HepG2 (cell line): ENCODE results near the gene NAA11. TPM values are rescaled to one million over a fixed set of nuclear protein-coding genes. Genes with fewer than 3 reads are reported as not detected.

Experiments used
- ATAC-seq: fragments of 200-7000 bp; cut with Tn5 transposase; 3 replicates; pipeline ENCODE4 v1.9.1; 2020; ENCODE audit warnings: mild to moderate bottlenecking, moderate library complexity
- BruUV-seq: library from RNA; stranded (reverse); fragments of 400-500 nt; replicated peaks from 2 replicates; lab custom pipeline; 2021; lab: Mats Ljungman, UMichigan
- CTCF ChIA-PET: fragments of 300-600 bp; formaldehyde crosslinking; extraction: SDS; loops from one replicate; lab custom pipeline; 2021; ENCODE audit warnings: low total read pairs, inconsistent platforms, low intra/inter-chr PET ratio; lab: Yijun Ruan, JAX
- POLR2A ChIA-PET: fragments of 350-600 bp; sonication (Branson Sonifier 250); formaldehyde crosslinking; loops from one replicate; lab custom pipeline; 2020; ENCODE audit warnings: antibody characterized with exemption, inconsistent platforms; lab: Yijun Ruan, JAX
- DNase-seq: peaks from one replicate; pipeline ENCODE4 v3.0.0-alpha.2; 2015; ENCODE audit warnings: low spot score
- FAIRE-seq: peaks from 3 replicates; lab custom pipeline; 2011; peaks lifted over from hg19 to GRCh38; lab: Jason Lieb, UNC
- H2AFZ ChIP-seq: one replicate; pipeline ENCODE4 v1.6.1; 2011; ENCODE audit warnings: low read length, inconsistent platforms
- H3K27ac ChIP-seq: fragments of 300-600 bp; 3 replicates; pipeline ENCODE4 v1.8.0; 2011; ENCODE audit warnings: mixed run types, mild to moderate bottlenecking, mixed read lengths, low read length, inconsistent platforms; ENCODE audit not compliant: insufficient read depth; ENCODE audit errors: extremely low read length
- H3K27me3 ChIP-seq, 2 experiments: fragments of 200-600 bp in 1 of 2; 2 replicates in 1 of 2; 3 replicates in 1 of 2; pipeline versions ENCODE4 v1.6.0 to v1.8.0; 2011; ENCODE audit warnings: low read length in 2 of 2, mild to moderate bottlenecking in 2 of 2, moderate library complexity in 2 of 2, inconsistent platforms in 1 of 2; ENCODE audit not compliant: insufficient read depth in 2 of 2, control insufficient read depth in 1 of 2
- H3K36me3 ChIP-seq, 2 experiments: fragments of 200-600 bp in 1 of 2; replicated peaks in 1 of 2; 2 replicates in 1 of 2; 3 replicates in 1 of 2; pipeline versions ENCODE4 v1.5.1 to v1.8.0; 2011; ENCODE audit warnings: low read length in 2 of 2, inconsistent platforms in 1 of 2; ENCODE audit not compliant: insufficient read depth in 2 of 2, control insufficient read depth in 1 of 2
- H3K4me1 ChIP-seq: 2 replicates; pipeline ENCODE4 v1.5.1; 2012; ENCODE audit warnings: low read length, inconsistent platforms; ENCODE audit not compliant: insufficient read depth
- H3K4me2 ChIP-seq: 2 replicates; pipeline ENCODE4 v1.6.0; 2011; ENCODE audit warnings: low read depth, low read length, inconsistent platforms
- H3K4me3 ChIP-seq, 3 experiments: fragments of 200-600 bp in 1 of 3; sonication (generic), shearing (Covaris generic) in 1 of 3; replicated peaks in 1 of 3; 2 replicates each; pipeline ENCODE4 v1.5.1; 2011 to 2016; ENCODE audit warnings: low read length in 3 of 3, inconsistent platforms in 2 of 3, low read depth in 2 of 3, mild to moderate bottlenecking in 2 of 3, control low read depth in 1 of 3, mixed read lengths in 1 of 3; ENCODE audit not compliant: insufficient read depth in 1 of 3
- H3K79me2 ChIP-seq: one replicate; pipeline ENCODE4 v1.6.1; 2011; ENCODE audit warnings: low read length, inconsistent platforms; ENCODE audit not compliant: insufficient read depth
- H3K9ac ChIP-seq: 2 replicates; pipeline ENCODE4 v1.6.0; 2011; ENCODE audit warnings: mild to moderate bottlenecking, low read depth, low read length, inconsistent platforms; ENCODE audit not compliant: insufficient read depth
- H3K9me3 ChIP-seq: 2 replicates; pipeline ENCODE4 v1.5.1; 2012; ENCODE audit warnings: mild to moderate bottlenecking, low read length
- H4K20me1 ChIP-seq: 2 replicates; pipeline ENCODE4 v1.6.0; 2011; ENCODE audit warnings: inconsistent platforms, mild to moderate bottlenecking, low read length, moderate library complexity; ENCODE audit not compliant: insufficient read depth
- CSRNP1 ChIP-seq: sonication (generic); formaldehyde crosslinking; IDR thresholded peaks from 2 replicates; pipeline ENCODE4 v1.8.1; 2023; ENCODE audit warnings: mild to moderate bottlenecking, missing genetic modification reagents
- GMEB1 ChIP-seq: sonication (generic); formaldehyde crosslinking; IDR thresholded peaks from 2 replicates; pipeline ENCODE4 v1.5.1; 2020; ENCODE audit warnings: missing genetic modification reagents, mild to moderate bottlenecking, borderline replicate concordance
- MAX ChIP-seq: IDR thresholded peaks from 2 replicates; pipeline ENCODE4 v1.6.1; 2012; ENCODE audit warnings: inconsistent platforms
- MTA1 ChIP-seq: sonication (generic); formaldehyde crosslinking; IDR thresholded peaks from 2 replicates; pipeline ENCODE4 v1.4.0; 2020; ENCODE audit warnings: missing genetic modification reagents, mild to moderate bottlenecking, borderline replicate concordance
- RARA ChIP-seq: IDR thresholded peaks from 2 replicates; pipeline ENCODE4 v1.6.1; 2016; ENCODE audit warnings: missing genetic modification reagents, missing compliant biosample characterization
- RXRA ChIP-seq: sonication (generic); formaldehyde crosslinking; IDR thresholded peaks from 2 replicates; pipeline ENCODE4 v1.5.1; 2020; ENCODE audit warnings: missing genetic modification reagents
- SNAPC2 ChIP-seq: sonication (generic); formaldehyde crosslinking; IDR thresholded peaks from 2 replicates; pipeline ENCODE4 v1.8.1; 2022; ENCODE audit warnings: mild to moderate bottlenecking, missing genetic modification reagents
- SP4 ChIP-seq: sonication (generic); formaldehyde crosslinking; IDR thresholded peaks from 2 replicates; pipeline ENCODE4 v1.8.1; 2023; ENCODE audit warnings: mild to moderate bottlenecking, missing genetic modification reagents
- THAP11 ChIP-seq: IDR thresholded peaks from 2 replicates; pipeline ENCODE4 v1.6.1; 2016; ENCODE audit warnings: missing biosample characterization, missing genetic modification reagents
- ZBTB43 ChIP-seq: sonication (generic); formaldehyde crosslinking; conservative IDR thresholded peaks from 2 replicates; pipeline ENCODE4 v1.4.0; 2020; ENCODE audit warnings: missing genetic modification reagents
- ZNF260 ChIP-seq: sonication (generic); formaldehyde crosslinking; IDR thresholded peaks from 2 replicates; pipeline ENCODE4 v1.4.0; 2020; ENCODE audit warnings: missing genetic modification reagents, low read depth, mild to moderate bottlenecking, borderline replicate concordance
- ZNF275 ChIP-seq: sonication (generic); formaldehyde crosslinking; IDR thresholded peaks from 2 replicates; pipeline ENCODE4 v1.8.0; 2022; ENCODE audit warnings: missing genetic modification reagents, mild to moderate bottlenecking, inconsistent platforms, borderline replicate concordance
- ZNF331 ChIP-seq: sonication (generic); formaldehyde crosslinking; IDR thresholded peaks from 2 replicates; pipeline ENCODE4 v1.4.0; 2020; ENCODE audit warnings: missing genetic modification reagents
- ZNF333 ChIP-seq: sonication (generic); formaldehyde crosslinking; IDR thresholded peaks from 2 replicates; pipeline ENCODE4 v1.4.0; 2020; ENCODE audit warnings: mild to moderate bottlenecking, missing genetic modification reagents, borderline replicate concordance
- ZNF724P ChIP-seq: sonication (generic); formaldehyde crosslinking; IDR thresholded peaks from 2 replicates; pipeline ENCODE4 v1.8.0; 2022; ENCODE audit warnings: missing genetic modification reagents, borderline replicate concordance
- WGBS: methylation state at CpG from one replicate; pipeline ENCODE4 v1.1.6; 2017; ENCODE audit warnings: low lambda C conversion rate; 5-methylcytosine and 5-hydroxymethylcytosine counted together
- in situ Hi-C: cut with HindIII; loops from 2 replicates; pipeline ENCODE4 v1.10.0; 2017; ENCODE audit warnings: low pct_unique_long_range_greater_than_20kb; ENCODE audit not compliant: extremely low pct_ligation_motif_present
- intact Hi-C: fragments of 100-400 bp; cut with micrococcal nuclease; formaldehyde crosslinking; loops from one replicate; pipeline ENCODE4 v1.10.0; 2022; ENCODE audit not compliant: unreplicated experiment
- polyA plus RNA-seq, 8 experiments: library from polyadenylated mRNA; depleted of rRNA in 3 of 8; stranded (reverse) in 7 of 8; unstranded in 1 of 8; fragments of >200 nt; fragmentation: Illumina TruSeq in 4 of 8; extraction: Trizol in 4 of 8; gene quantifications; 2 replicates each; pipeline versions ENCODE4 v1.2.1 to v1.2.3, GENCODE V29; 2011 to 2016; ENCODE audit warnings: low read depth in 4 of 8, missing spikeins in 1 of 8, mixed read lengths in 1 of 8; ENCODE audit not compliant: insufficient read depth in 1 of 8
- total RNA-seq, 5 experiments: library from RNA; depleted of rRNA; stranded (reverse); fragments of >200 nt; fragmentation: Illumina TruSeq; extraction: Trizol; gene quantifications; 2 replicates each; pipeline ENCODE4 v1.2.3, GENCODE V29; 2016; ENCODE audit warnings: low read depth in 1 of 5
- TF ChIP-seq, protein P1 (sequence below): fragments of 450-650 bp; IDR thresholded peaks from 2 replicates; pipeline ENCODE4 v1.6.1; 2016
- TF ChIP-seq, protein P2 (sequence below): sonication (generic); formaldehyde crosslinking; IDR thresholded peaks from 2 replicates; pipeline ENCODE4 v1.8.0; 2022; ENCODE audit warnings: mild to moderate bottlenecking, missing genetic modification reagents, moderate library complexity

The NAA11 gene
- total and polyA plus RNA-seq, 2 of the 13 experiments (the other 11 are each of a cell fraction or from before 2014, with no cell fraction given) = not detected

- intact Hi-C loops = no loop called here
- H3K27me3 ChIP-seq = no peaks in the 10 kb centered on the region
- H3K36me3 ChIP-seq = no peaks in the 10 kb centered on the region
- no peak for FAIRE-seq
- H2AFZ ChIP-seq = no peak overlapping the region
- CTCF ChIA-PET = no interaction called here
- ATAC-seq = no peak
- H3K4me2 ChIP-seq = no peak overlapping the region
- H3K4me1 ChIP-seq = no peaks in the 10 kb centered on the region
- no peaks in the 10 kb centered on the region for H4K20me1 ChIP-seq
- H3K9me3 ChIP-seq = no peaks in the 10 kb centered on the region
- no TSS peak for BruUV-seq
- WGBS = 11% methylated on average over 4 of the region's 4 CpGs
- no peak overlapping the region for H3K9ac ChIP-seq
- no peak for DNase-seq
- no peaks in the 10 kb centered on the region for H3K79me2 ChIP-seq
- no peak overlapping the region for H3K27ac ChIP-seq
- in situ Hi-C loops = no loop called here
- H3K4me3 ChIP-seq = no peak overlapping the region
- POLR2A ChIA-PET = no interaction called here
- TF ChIP-seq RARA = no peak
- no peak for TF ChIP-seq MTA1 (CRISPR knock-in tag)
- no peak for TF ChIP-seq MAX
- no peak for TF ChIP-seq THAP11 (CRISPR knock-in tag)
- TF ChIP-seq ZNF333 (CRISPR knock-in tag) = no peak
- no peak for TF ChIP-seq SP4 (CRISPR knock-in tag)
- TF ChIP-seq, protein P1, sequence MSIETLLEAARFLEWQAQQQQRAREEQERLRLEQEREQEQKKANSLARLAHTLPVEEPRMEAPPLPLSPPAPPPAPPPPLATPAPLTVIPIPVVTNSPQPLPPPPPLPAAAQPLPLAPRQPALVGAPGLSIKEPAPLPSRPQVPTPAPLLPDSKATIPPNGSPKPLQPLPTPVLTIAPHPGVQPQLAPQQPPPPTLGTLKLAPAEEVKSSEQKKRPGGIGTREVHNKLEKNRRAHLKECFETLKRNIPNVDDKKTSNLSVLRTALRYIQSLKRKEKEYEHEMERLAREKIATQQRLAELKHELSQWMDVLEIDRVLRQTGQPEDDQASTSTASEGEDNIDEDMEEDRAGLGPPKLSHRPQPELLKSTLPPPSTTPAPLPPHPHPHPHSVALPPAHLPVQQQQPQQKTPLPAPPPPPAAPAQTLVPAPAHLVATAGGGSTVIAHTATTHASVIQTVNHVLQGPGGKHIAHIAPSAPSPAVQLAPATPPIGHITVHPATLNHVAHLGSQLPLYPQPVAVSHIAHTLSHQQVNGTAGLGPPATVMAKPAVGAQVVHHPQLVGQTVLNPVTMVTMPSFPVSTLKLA = no peak
- no peak for TF ChIP-seq ZNF260 (CRISPR knock-in tag)
- TF ChIP-seq SNAPC2 = no peak
- TF ChIP-seq ZNF724P = no peak
- no peak for TF ChIP-seq ZBTB43 (CRISPR knock-in tag)
- TF ChIP-seq CSRNP1 (CRISPR knock-in tag) = no peak
- no peak for TF ChIP-seq ZNF331 (CRISPR knock-in tag)
- no peak for TF ChIP-seq ZNF275 (CRISPR knock-in tag)
- no peak for TF ChIP-seq RXRA (CRISPR knock-in tag)
- no peak for TF ChIP-seq GMEB1
- TF ChIP-seq, protein P2, sequence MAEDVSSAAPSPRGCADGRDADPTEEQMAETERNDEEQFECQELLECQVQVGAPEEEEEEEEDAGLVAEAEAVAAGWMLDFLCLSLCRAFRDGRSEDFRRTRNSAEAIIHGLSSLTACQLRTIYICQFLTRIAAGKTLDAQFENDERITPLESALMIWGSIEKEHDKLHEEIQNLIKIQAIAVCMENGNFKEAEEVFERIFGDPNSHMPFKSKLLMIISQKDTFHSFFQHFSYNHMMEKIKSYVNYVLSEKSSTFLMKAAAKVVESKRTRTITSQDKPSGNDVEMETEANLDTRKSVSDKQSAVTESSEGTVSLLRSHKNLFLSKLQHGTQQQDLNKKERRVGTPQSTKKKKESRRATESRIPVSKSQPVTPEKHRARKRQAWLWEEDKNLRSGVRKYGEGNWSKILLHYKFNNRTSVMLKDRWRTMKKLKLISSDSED = no peak
Measured at GRCh38 chr4:79308137-79308536, 17.7 kb downstream of the NAA11 start.
